ENCODE results near the gene FOXO3.

- TF ChIP-seq CTCF (IDR thresholded peaks at IDR 0.05; ENCODE audit: insufficient read depth, low read depth, low read length) (no peak), EZH2 (IDR thresholded peaks at IDR 0.05; ENCODE audit: insufficient read depth, low read length) (no peak)
Measured at GRCh38 chr6:108612852-108613251, 52.1 kb downstream of the FOXO3 start.
